PC-9 (cell line): Measurements from ENCODE around the gene LRG1.

ENCODE experiments used
- EZH2 ChIP-seq: fragments of 200-600 bp; sonication (generic); IDR thresholded peaks from 2 replicates; pipeline ENCODE4 v1.8.0; 2017; ENCODE audit warnings: antibody characterized with exemption, low read depth
- TF ChIP-seq, protein P1 (sequence below): fragments of 200-600 bp; sonication (generic); conservative IDR thresholded peaks from 2 replicates; pipeline ENCODE4 v1.6.1; 2017; ENCODE audit warnings: mixed run types, antibody characterized with exemption, mild to moderate bottlenecking, moderate library complexity

DNA sequence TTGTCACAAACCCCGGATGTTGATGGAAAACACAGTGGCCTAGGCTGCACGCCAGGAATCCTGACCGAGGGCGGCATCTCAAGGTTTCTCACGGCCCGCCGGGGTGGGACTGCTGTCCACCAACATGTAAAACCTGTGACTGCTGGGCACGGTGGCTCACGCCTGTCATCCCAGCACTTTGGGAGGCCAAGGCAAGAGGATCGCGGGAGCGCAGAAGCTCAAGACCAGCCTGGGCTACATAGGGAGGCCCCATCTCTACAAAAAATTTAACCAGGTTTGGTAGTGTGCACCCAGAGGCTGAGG lies 32.7 kb downstream of the LRG1 start:
- TF ChIP-seq, protein P1, sequence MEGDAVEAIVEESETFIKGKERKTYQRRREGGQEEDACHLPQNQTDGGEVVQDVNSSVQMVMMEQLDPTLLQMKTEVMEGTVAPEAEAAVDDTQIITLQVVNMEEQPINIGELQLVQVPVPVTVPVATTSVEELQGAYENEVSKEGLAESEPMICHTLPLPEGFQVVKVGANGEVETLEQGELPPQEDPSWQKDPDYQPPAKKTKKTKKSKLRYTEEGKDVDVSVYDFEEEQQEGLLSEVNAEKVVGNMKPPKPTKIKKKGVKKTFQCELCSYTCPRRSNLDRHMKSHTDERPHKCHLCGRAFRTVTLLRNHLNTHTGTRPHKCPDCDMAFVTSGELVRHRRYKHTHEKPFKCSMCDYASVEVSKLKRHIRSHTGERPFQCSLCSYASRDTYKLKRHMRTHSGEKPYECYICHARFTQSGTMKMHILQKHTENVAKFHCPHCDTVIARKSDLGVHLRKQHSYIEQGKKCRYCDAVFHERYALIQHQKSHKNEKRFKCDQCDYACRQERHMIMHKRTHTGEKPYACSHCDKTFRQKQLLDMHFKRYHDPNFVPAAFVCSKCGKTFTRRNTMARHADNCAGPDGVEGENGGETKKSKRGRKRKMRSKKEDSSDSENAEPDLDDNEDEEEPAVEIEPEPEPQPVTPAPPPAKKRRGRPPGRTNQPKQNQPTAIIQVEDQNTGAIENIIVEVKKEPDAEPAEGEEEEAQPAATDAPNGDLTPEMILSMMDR: no peak
- TF ChIP-seq EZH2: no peak
